Activated naive CD8-positive, alpha-beta T cell treated with anti-CD3 and anti-CD28 coated beads, Interleukin-2, amount 10 ng/mL, durations not matched to agents 7 days and 5 days (primary cell): ENCODE measurements around the gene ABR. TPM values are rescaled to one million over a fixed set of nuclear protein-coding genes. Genes with fewer than 3 reads are reported as not detected.
A peak's percentile ranks its signal among the peaks of the same experiment; 100 is the strongest.
"Not testable (repeated sequence)": the region's sequence is repeated elsewhere in the genome, so short reads cannot be mapped to it uniquely, and the experiment has no call there.

ENCODE experiments used
- ATAC-seq: fragments of 150-1000 bp; cut with Tn5 transposase; one replicate; pipeline ENCODE4 v1.10.0; 2021; ENCODE audit warnings: low read depth, moderate library complexity
- POLR2A ChIA-PET: fragments of 350-600 bp; sonication (Branson Sonifier 250); formaldehyde crosslinking; loops from one replicate; lab custom pipeline; 2021; ENCODE audit warnings: antibody characterized with exemption; lab: Charles Lee
- DNase-seq: peaks from one replicate; pipeline ENCODE4 v3.0.0; 2021
- H3K27ac Mint-ChIP-seq: one replicate; pipeline ENCODE4 v1.8.0; 2022; ENCODE audit warnings: mild to moderate bottlenecking, mixed read lengths
- H3K27me3 Mint-ChIP-seq: one replicate; pipeline ENCODE4 v1.8.0; 2022; ENCODE audit warnings: mild to moderate bottlenecking, moderate library complexity, mixed read lengths
- H3K36me3 Mint-ChIP-seq: one replicate; pipeline ENCODE4 v1.8.0; 2021; ENCODE audit warnings: mild to moderate bottlenecking, mixed read lengths
- H3K4me1 Mint-ChIP-seq: one replicate; pipeline ENCODE4 v1.8.0; 2021; ENCODE audit warnings: mixed read lengths
- H3K4me3 Mint-ChIP-seq: one replicate; pipeline ENCODE4 v1.8.0; 2022; ENCODE audit warnings: mild to moderate bottlenecking, moderate library complexity, mixed read lengths
- H3K9me3 Mint-ChIP-seq: one replicate; pipeline ENCODE4 v1.8.0; 2021; ENCODE audit warnings: mixed read lengths
- total RNA-seq, 2 experiments: library from RNA; stranded (reverse); gene quantifications; one replicate each; pipeline ENCODE4 v1.2.3, GENCODE V29; 2021

The ABR gene
- total RNA-seq, 2 experiments from 2014 or later = 156 to 158 TPM

- H3K27ac Mint-ChIP-seq = no peak overlapping the region
- no peak for ATAC-seq
- H3K4me1 Mint-ChIP-seq = peaks cover 10% of the 10 kb centered on the region
- no peaks in the 10 kb centered on the region for H3K9me3 Mint-ChIP-seq
- DNase-seq = no peak
- peak overlapping the region; percentile 52 for H3K4me3 Mint-ChIP-seq
- POLR2A ChIA-PET = no interaction called here
- peaks cover 29% of the 10 kb centered on the region for H3K27me3 Mint-ChIP-seq
- H3K36me3 Mint-ChIP-seq = no peaks in the 10 kb centered on the region
Observed at GRCh38 chr17:978103-979093, 201.4 kb downstream of the ABR start.

GRCh38 chr17:977166-977565 lies 202.6 kb downstream of the ABR start:
- H3K9me3 Mint-ChIP-seq = no peaks in the 10 kb centered on the region
- H3K27ac Mint-ChIP-seq = no peak overlapping the region
- peaks cover 29% of the 10 kb centered on the region for H3K27me3 Mint-ChIP-seq
- H3K4me3 Mint-ChIP-seq = no peak overlapping the region
- DNase-seq = no peak
- POLR2A ChIA-PET = no interaction called here
- H3K36me3 Mint-ChIP-seq = no peaks in the 10 kb centered on the region
- H3K4me1 Mint-ChIP-seq = peaks cover 10% of the 10 kb centered on the region
- ATAC-seq = no peak

GRCh38 chr17:976312-976711 lies 203.5 kb downstream of the ABR start:
- ATAC-seq (no peak), DNase-seq (no peak)
- H3K27ac Mint-ChIP-seq = no peak overlapping the region
- peaks cover 29% of the 10 kb centered on the region for H3K27me3 Mint-ChIP-seq
- no peaks in the 10 kb centered on the region for H3K36me3 Mint-ChIP-seq
- no peaks in the 10 kb centered on the region for H3K9me3 Mint-ChIP-seq
- no peak overlapping the region for H3K4me3 Mint-ChIP-seq
- peaks cover 10% of the 10 kb centered on the region for H3K4me1 Mint-ChIP-seq
- POLR2A ChIA-PET = no interaction called here

DNA sequence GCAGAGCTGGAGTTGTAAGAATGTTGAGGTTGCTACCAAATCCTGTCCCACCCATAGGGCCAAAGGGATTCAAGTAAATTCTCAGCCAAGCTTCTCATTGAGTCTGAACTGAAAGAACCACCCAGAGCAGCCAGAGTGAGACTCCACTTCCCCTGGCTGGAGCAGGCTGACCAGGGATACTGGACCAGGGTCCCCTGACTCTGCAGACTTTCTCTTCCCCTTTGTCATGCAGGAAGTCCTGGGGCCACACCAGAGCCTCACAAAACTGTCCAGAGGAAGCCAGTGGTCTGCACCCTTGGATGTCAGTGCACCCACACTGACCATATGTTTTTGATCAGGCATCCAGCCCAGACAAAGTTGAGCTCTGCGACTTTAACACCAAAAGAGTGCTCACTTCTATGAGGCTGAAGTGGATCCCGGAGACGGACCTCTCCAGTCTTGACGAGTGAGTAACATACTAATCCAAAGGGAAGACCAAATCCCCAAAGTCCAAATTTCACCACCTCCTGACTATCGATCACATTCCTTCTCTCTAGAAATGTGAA lies 204.3 kb downstream of the ABR start:
- DNase-seq (no peak), ATAC-seq (no peak)
- POLR2A ChIA-PET = no interaction called here
- Mint-ChIP-seq H3K9me3 (no peaks in the 10 kb centered on the region), H3K27me3 (peaks cover 31% of the 10 kb centered on the region), H3K36me3 (no peaks in the 10 kb centered on the region), H3K4me1 (peaks cover 4% of the 10 kb centered on the region), H3K27ac (no peak overlapping the region), H3K4me3 (no peak overlapping the region)

DNA sequence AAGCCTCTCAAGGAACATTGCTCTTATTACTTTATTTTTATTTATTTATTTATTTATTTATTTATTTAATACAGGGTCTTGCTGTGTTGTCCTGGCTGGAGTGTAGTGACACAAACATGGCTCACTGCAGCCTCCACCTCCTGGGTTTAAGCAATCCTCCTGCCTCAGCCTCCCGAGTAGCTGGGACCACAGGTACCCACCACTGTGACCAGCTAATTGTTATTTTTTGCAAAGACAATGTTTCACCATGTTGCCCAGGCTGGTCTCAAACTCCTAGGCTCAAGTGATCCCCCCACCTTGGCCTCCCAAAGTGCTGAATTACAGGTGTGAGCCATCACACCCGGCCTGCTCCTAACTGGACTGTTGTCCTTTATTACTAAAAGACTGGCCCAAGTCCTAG lies 205.0 kb downstream of the ABR start:
- POLR2A ChIA-PET, H3K27ac Mint-ChIP-seq, H3K4me1 Mint-ChIP-seq, DNase-seq, H3K9me3 Mint-ChIP-seq, ATAC-seq, H3K36me3 Mint-ChIP-seq, H3K4me3 Mint-ChIP-seq: not testable (repeated sequence)
- H3K27me3 Mint-ChIP-seq = peaks cover 38% of the 10 kb centered on the region

GRCh38 chr17:973053-973452 lies 206.7 kb downstream of the ABR start:
- no peaks in the 10 kb centered on the region for H3K36me3 Mint-ChIP-seq
- ATAC-seq (no peak), DNase-seq (no peak)
- H3K9me3 Mint-ChIP-seq = no peaks in the 10 kb centered on the region
- H3K4me1 Mint-ChIP-seq = no peaks in the 10 kb centered on the region
- POLR2A ChIA-PET = interaction anchor here (0.7 kb wide), 1 partner anchor 182 kb away, joined by 3 read pairs; no protein-coding TSS in a partner anchor
- H3K27me3 Mint-ChIP-seq = peaks cover 51% of the 10 kb centered on the region
- no peak overlapping the region for H3K4me3 Mint-ChIP-seq
- no peak overlapping the region for H3K27ac Mint-ChIP-seq

DNA sequence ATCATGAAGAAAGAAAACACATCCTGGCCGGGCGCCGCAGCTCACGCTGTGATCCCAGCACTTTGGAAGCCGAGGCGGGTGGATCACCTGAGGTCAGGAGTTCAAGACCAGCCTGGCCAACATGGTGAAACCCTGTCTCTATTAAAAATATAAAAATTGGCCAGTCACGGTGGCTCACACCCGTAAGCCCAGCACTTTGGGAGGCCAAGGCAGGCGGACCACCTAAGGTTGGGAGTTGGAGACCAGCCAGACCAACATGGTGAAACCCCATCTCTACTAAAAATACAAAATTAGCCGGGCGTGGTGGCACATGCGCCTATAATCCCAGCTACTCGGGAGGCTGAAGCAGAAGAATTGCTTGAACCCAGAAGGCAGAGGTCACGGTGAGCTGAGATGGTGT lies 207.9 kb downstream of the ABR start:
- ATAC-seq, H3K4me3 Mint-ChIP-seq, POLR2A ChIA-PET, H3K4me1 Mint-ChIP-seq, H3K27ac Mint-ChIP-seq, H3K9me3 Mint-ChIP-seq, DNase-seq, H3K36me3 Mint-ChIP-seq: not testable (repeated sequence)
- peaks cover 41% of the 10 kb centered on the region for H3K27me3 Mint-ChIP-seq

DNA sequence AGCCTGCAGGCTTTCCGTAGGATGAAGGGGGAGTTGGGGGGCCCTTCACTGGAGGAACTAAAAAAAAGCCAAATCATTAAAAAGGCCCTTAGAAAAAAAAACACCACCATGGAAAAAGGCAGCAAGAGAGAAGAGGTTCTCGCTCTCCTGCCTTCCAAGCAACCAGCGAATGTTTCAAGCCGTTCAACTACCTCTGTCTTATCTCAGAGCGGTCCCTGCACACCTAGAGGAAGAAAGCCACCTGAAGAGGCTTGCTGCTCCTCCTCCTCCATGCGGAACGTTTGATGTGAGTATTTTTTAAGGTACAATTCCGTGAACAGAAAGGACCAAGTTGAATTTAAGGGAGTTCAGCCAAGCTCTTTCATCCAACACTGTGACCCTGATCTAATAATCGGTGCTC lies 209.4 kb downstream of the ABR start:
- POLR2A ChIA-PET = no interaction called here
- Mint-ChIP-seq H3K27me3 (peaks cover 34% of the 10 kb centered on the region), H3K9me3 (no peaks in the 10 kb centered on the region)

GRCh38 chr17:969811-970355 lies 209.9 kb downstream of the ABR start:
- H3K4me3 Mint-ChIP-seq = peak overlapping the region; percentile 35
- no peaks in the 10 kb centered on the region for H3K4me1 Mint-ChIP-seq
- ATAC-seq = no peak
- H3K27me3 Mint-ChIP-seq = peaks cover 30% of the 10 kb centered on the region
- H3K27ac Mint-ChIP-seq = no peak overlapping the region
- H3K36me3 Mint-ChIP-seq = no peaks in the 10 kb centered on the region
- no peaks in the 10 kb centered on the region for H3K9me3 Mint-ChIP-seq
- no peak for DNase-seq
- POLR2A ChIA-PET = no interaction called here

More for the DNA sequence above, 209.4 kb downstream of the ABR start:
- H3K27ac Mint-ChIP-seq = no peak overlapping the region
- H3K36me3 Mint-ChIP-seq = no peaks in the 10 kb centered on the region
- no peaks in the 10 kb centered on the region for H3K4me1 Mint-ChIP-seq
- no peak overlapping the region for H3K4me3 Mint-ChIP-seq
- no peak for ATAC-seq
- no peak for DNase-seq

- Mint-ChIP-seq H3K27me3 (peaks cover 33% of the 10 kb centered on the region), H3K9me3 (no peaks in the 10 kb centered on the region), H3K4me3 (no peak overlapping the region), H3K4me1 (no peaks in the 10 kb centered on the region), H3K27ac (no peak overlapping the region), H3K36me3 (no peaks in the 10 kb centered on the region)
- DNase-seq = no peak
- POLR2A ChIA-PET = no interaction called here
- no peak for ATAC-seq
Observed at GRCh38 chr17:968812-969730, 210.7 kb downstream of the ABR start.

GRCh38 chr17:967122-967521 lies 212.7 kb downstream of the ABR start:
- Mint-ChIP-seq H3K27ac (no peak overlapping the region), H3K4me3 (no peak overlapping the region), H3K27me3 (peaks cover 42% of the 10 kb centered on the region), H3K4me1 (no peaks in the 10 kb centered on the region), H3K9me3 (no peaks in the 10 kb centered on the region), H3K36me3 (no peaks in the 10 kb centered on the region)
- ATAC-seq (no peak), DNase-seq (no peak)
- POLR2A ChIA-PET = no interaction called here

- no peak for DNase-seq
- no peak for ATAC-seq
- H3K9me3 Mint-ChIP-seq = no peaks in the 10 kb centered on the region
- no peak overlapping the region for H3K27ac Mint-ChIP-seq
- POLR2A ChIA-PET = no interaction called here
- no peak overlapping the region for H3K4me3 Mint-ChIP-seq
- no peaks in the 10 kb centered on the region for H3K36me3 Mint-ChIP-seq
- H3K27me3 Mint-ChIP-seq = peaks cover 46% of the 10 kb centered on the region
- no peaks in the 10 kb centered on the region for H3K4me1 Mint-ChIP-seq
Observed at GRCh38 chr17:965311-965989, 214.3 kb downstream of the ABR start.
